GM19395 (cell line): ENCODE measurements around the gene TSPAN11.
"Not testable (repeated sequence)": the region's sequence is repeated elsewhere in the genome, so short reads cannot be mapped to it uniquely, and the experiment has no call there.

Experiments
- ATAC-seq: cut with Tn5 transposase; IDR thresholded peaks from one replicate; pipeline ENCODE4 v1.9.1; 2021; ENCODE audit warnings: mild to moderate bottlenecking, moderate library complexity; ENCODE audit not compliant: unreplicated experiment

Gene TSPAN11, protein sequence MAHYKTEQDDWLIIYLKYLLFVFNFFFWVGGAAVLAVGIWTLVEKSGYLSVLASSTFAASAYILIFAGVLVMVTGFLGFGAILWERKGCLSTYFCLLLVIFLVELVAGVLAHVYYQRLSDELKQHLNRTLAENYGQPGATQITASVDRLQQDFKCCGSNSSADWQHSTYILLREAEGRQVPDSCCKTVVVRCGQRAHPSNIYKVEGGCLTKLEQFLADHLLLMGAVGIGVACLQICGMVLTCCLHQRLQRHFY

DNA sequence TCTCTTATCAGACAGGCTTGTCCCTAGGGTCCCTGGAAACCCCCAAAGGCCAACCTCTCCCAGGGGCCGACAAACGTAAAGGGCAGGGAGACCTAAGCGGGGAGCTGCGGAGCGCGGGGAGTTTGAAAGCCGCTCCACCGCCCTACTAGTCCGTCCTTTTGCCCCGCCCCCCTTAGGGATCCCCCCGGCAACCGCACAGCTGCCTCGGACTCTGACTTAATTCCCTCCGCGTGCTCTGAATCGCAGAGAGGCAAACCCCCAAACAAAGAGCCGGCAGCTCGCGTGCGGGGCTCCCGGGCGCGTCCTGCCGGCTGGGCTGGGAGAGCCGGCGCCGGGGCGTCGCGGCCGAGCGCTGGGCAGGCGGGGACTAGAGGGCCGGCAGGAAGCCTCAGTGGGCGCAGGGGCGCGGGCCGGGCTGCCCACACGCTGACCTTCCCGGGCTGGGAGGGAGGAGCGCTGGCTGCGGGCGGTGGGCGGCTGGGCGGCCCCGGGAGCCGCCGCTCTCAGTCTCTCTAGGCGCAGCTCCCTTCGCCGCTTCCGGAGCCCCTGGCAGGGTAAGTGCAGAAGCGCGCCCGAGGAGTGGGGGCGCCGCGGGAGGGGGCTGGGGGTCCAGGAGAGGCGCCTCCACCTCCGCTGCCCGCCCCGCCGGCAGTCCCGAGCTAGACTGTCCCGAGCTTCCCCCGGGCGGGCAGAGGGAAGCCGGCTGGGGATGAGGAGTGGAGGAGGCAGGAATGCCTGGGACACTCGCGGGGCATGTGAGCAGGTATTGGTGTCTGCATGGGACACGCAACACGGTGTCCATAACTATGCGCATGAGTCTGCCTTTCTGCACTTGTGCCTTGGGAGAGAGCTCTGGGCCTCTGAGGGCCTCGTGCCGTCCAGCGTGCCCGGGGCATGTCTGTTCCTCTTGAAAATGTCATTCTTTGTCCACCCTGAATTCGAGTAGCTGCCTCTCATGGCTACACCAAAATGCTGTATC lies at the start of gene TSPAN11:
TSS of gene TSPAN11 (plus strand) at position 506 of the 979 bp plus-strand sequence. CDS start 27,244 bp downstream, outside the sequence.
- ATAC-seq: no peak

DNA sequence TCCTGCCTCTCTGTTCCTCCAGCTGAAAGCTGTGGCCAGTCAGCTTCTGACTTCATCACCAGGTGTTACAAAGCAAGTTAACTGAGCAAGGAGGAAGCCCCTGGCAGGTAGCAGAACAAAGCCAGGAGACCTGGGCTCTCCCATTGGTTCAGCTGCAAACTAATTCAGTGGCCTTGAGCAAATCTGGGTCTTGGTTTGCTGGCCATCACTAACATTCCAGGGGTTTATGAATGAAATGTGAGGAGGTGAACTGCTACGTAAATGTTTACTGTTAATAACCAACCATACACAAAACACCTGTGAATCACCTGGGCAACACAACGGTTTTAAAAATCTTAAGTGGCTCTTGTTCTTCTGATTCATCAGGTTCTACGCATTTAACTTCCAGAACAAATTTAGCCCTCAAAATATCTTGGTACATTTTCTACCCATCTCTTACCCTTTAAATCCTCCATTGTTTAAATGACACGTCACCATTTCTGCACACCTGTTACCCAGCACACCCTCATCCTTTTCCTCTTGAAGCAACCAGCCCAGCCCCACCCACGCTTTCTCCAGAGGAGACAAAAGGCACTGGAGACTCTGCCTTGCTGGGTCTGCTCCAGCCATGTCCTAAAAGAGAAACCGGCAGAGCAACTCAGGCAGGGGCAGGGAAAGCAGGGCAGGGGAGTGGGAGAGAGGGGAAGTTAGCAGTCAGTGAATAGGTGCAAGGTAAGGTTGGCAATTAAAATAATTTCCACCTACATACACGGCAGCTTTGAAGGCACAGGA lies 49.3 kb upstream of the TSPAN11 start:
- no peak for ATAC-seq

DNA sequence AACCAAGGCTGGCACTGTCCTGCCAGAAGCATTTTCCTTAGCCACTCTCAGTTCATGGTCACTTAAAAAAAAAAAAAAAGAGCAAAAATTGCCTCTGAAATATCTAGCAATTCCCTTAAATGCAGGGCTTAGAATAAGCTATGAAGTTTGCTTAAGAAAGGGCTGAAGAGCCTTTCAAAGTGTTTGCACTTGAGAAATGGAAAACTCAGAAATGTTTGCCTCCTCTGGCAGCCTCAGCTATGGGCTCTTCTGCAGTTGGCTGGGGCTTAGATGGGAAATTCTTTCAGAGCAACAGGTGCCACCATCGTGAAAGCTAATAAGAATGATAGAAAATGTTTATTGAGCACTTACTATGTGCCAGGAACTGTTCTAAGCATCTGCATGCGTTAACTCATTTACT lies 48.5 kb upstream of the TSPAN11 start:
- ATAC-seq: no peak

DNA sequence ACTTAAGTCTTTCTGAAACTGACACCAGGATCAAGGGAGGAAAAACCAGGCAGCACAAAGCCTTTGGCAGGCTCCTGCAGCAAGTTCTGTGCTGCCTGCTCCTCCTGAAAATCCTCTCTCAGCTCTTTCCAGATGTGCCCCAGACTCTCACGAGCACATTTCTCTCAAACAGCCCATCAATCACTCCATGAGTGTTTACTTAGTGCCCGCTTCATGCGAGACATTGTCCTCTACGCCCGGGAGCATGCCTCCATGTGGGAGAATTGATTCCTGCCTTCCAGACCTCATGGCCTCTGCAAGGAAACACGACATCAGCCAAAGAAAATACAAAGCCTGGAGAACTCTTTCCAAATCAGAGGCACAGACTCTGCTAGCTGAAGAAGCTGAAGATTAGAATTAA lies 46.5 kb upstream of the TSPAN11 start:
- ATAC-seq: no peak

DNA sequence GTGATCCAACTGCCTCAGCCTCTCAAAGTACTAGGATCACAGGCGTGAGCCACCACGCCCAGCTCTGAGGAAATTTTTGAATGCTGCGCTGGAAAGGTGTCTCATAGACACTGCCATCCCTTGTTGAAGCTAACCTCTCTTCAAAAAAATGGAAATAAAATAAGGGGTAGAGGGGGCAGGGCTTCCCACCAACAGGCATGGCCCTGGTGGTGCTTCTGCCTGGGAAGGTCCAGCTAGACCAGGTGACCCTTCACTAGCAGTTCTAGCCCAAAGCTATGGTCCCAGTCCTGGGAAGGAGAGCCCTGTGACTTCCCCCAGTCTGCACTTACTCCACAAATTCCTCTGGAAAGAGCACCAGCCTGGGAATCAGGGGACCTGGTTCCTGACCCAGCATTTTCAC lies 45.7 kb upstream of the TSPAN11 start:
- no peak for ATAC-seq

DNA sequence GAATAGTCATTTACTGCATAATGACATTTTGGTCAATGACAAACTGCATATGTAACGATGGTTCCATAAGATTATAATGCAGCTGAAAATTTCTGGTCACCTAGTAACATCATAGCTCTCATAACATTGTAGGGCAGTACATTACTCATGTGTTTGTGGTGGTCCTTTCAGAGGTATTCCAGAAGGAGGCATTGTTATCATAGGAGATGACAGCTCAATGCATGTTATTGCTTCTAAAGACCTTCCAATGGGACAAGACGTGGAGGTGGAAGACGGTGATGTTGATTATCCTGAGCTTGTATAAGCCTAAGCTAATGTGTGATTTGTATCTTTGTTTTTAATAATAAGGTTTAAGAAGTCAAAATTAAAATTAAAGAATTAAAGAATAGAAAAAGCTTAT lies 43.8 kb upstream of the TSPAN11 start:
- ATAC-seq: no peak

DNA sequence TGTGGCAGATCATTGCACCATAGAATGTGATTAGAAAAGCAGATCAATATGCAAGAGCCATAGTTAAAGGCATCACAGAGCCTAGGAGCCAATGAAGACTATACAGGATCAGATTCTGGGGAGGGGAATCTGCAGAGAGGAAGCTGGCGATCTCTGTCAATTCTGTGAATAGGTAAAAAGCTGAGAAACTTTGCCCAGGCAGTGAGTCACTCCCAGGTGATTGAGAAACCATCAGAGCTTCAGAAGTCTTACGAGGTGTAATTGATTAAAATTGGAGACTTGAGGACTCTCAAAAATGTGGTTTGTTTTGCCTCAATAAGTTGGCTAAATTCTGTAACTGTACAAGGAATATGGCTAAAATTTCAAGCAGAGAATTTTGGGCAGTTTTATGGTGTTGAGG lies 41.7 kb upstream of the TSPAN11 start:
- no peak for ATAC-seq

DNA sequence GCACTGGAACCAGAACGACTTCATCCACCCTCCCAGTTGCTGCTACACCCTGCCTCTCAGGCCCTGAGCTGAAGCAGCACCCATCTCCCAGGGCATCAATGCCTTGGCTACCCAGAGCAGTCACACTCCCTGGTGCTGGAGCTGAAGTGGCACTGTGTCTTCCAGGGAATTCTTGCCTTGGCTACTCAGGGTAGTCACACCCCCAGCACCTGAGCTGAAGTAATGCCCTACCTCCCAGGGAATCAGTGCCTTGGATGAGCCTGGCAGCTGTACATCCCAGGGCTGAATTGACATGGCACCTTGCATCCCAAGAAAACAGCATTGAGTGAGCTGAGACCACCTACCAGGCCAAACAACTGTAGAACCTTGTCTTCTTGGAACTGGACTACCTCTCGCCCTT lies 41.2 kb upstream of the TSPAN11 start:
- ATAC-seq: no peak

DNA sequence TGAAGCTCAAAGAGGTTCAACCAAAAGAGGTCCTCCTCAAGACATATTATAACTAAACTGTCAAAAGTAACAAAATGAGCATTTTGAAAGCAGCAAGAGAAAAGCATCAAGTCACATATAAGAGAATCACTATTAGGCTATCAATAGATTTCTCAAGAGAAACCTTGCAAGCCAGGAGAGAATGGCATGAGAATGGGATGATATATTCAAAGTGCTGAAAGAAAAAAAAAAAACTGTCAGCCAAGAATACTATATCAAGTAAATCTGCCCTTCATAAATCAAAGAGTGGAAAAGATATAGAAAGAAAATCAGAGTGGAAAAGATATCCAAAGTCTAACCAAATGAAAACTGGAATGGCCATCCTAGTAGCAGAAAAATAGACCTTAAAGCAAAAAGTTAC lies 39.3 kb upstream of the TSPAN11 start:
- no peak for ATAC-seq

DNA sequence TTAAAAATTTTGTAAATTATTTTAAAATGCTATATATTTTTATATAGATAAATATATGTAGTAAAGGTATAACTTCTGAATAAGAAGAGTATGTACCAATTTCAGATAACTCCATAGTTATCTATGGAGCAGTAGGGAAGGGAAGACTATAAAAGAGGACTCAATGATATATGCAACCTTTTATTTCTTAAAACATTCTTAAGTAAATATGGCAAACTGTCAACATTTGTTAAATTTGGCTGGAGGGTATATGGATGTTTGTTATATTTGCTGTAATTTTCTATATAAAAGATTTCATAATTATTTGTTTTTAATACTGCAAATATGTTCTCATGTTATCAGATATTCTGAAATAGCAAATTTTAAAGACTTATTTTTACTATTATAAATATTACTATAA lies 38.3 kb upstream of the TSPAN11 start:
- ATAC-seq: no peak

DNA sequence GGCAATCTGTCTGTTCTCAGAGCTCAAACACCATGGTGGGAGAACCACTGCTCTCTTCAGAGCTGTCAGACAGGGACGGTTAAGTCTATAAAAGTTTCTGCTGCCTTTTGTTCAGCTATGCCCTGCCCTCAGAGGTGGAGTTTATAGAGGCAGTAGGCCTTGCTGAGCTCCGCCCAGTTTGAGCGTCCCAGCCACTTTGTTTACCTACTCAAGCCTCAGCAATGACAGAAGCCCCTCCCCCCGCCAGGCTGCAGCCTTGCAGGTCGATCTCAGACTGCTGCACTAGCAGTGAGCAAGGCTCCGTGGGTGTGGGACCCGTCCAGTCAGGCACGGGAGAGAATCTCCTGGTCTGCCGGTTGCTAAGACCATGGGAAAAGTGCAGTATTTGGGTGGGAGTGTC lies 32.0 kb upstream of the TSPAN11 start:
- ATAC-seq: not testable (repeated sequence)

DNA sequence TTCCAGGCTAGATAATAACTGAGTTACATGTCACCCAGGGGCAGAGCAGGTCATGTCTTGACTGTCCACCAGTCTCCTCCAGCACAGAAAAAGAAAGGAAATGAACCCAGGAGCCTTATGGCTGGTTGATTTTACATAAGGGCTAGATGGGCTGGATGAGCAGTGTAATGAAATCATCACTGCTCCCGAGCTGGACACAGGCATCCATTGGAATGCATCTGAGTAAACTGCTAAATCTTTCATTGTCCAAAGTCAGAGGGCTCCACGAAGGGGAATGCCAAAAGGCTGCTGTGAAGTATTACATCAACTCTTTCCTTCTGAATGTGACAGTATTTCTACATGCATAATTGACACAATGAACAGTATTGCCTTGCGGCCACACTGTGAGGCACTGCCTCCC lies 30.1 kb upstream of the TSPAN11 start:
- no peak for ATAC-seq

DNA sequence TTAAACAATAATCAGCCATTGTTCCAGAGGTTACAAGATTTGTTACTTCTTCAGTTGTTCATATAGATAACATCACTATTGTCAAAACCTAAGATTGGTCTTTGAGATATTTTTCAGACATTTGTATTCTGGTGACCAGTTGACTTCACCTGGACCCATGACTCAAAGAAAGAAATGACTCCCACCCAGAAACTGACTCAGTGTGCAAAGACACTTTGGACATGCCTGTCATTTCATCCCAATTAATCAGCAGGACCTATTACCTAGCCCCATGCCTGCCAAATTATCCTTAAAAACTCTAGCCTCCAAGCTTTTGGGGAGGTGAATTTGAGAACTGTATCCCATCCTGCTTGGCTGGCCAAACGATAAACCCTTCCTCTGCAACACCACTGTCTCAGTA lies 27.7 kb upstream of the TSPAN11 start:
- ATAC-seq: no peak

DNA sequence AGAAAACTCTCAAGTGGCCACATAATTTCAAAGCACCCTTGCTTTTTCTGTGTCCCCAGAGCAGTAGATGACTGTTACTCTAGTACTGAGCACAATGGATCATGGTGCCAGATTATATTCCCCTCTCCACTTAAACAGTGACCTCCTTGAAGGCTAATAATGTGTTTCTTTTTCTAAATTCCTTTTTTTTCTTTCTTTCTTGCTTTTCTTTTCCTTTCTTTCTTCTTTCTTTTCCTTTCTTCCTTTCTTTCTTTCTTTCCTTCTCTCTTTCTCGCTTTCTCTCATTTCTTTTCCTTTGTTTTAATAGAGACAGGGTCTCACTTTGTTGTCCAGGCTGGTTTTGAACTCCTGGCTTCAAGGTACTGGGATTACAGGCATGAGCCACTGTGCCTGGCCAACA lies 26.2 kb upstream of the TSPAN11 start:
- ATAC-seq: no peak

DNA sequence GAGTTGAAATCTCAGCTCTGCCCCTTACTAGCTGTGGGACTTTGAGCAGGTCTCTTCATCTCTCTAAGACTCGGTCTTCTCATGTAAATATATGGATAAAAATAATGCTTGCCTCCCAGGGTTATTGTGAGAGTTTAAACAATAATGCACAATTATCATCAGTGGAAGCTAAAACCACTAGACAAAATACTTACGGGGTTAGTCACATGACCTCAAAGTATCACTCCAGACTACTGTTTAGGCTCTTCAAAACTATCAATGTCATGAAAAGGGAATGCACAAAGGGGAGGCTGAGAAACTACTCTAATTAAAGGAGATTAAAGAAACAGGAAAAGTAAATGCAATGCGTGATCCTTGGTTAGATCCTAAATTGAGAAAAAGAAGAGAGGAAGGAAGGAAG lies 24.5 kb upstream of the TSPAN11 start:
- ATAC-seq: no peak

DNA sequence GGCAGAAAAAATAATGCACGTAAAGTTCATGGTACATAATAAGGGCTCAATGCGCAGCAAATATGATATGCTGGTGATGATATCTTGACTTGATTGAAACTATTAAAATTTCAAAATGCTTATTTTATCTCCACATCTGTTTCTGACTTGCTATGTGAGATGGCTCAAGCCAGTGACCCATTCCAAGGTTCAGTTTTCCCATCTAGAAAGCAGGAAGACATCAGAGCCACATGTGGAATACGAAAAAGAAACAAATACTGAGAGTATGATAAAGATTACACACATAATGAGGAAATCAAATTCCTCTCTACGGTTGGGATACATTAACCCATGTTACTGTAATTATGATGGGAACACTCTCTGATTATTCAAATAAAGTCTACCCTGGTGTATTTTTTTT lies 24.0 kb upstream of the TSPAN11 start:
- ATAC-seq: no peak

DNA sequence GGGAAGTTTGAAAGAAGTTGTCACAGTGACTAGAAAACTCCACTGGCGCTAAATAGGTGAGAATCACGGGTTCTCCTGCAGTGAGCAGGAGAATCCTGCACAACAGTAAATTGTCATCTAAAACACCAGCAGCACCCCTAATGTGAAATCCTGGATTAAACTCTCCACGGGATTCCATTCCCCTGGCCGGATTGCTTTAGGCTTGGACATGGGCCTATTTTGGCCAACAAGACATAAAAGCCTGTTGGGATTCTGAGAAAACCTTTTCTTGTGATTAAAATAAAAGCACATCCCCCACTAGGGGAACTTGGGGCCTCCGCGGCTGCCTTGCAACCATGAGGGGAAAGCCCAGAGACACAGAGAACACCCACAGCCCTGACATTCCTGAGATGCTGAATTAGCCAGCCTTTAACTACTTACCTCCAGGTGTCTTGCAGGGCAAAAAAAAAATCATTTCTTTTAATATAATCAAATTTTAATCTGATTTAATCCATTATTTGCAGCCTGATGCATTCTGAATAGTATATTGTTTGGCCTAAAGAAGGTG lies 21.0 kb upstream of the TSPAN11 start:
- no peak for ATAC-seq

DNA sequence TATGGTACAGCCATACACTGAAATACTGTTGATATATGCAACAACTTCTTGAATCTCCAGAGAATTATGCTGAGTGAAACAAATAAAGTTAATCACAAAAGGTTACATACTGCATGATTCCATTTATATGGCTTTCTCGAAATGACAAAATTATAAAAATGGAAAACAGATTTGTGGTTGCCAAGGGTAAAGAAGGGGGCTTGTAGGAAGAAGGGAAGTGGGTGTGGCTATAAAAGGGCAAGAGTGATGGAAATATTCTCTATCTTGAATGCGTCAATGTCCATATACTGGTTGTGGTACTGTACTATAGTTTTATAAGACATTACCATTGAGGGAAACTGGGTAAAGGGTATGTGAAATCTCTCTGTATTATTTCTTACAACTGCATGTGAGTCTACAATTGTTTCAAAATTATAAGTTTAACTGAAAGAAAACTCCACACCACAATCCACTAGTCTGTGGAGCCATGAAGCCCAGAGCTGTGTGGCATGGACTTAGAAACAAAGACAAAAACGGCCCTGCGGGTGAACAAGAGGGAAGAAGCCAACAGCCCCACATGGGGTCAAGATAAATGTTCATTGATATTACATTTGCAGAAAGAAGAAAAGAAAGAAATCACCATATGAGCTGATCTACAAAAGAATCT lies 18.3 kb upstream of the TSPAN11 start:
- ATAC-seq: no peak

DNA sequence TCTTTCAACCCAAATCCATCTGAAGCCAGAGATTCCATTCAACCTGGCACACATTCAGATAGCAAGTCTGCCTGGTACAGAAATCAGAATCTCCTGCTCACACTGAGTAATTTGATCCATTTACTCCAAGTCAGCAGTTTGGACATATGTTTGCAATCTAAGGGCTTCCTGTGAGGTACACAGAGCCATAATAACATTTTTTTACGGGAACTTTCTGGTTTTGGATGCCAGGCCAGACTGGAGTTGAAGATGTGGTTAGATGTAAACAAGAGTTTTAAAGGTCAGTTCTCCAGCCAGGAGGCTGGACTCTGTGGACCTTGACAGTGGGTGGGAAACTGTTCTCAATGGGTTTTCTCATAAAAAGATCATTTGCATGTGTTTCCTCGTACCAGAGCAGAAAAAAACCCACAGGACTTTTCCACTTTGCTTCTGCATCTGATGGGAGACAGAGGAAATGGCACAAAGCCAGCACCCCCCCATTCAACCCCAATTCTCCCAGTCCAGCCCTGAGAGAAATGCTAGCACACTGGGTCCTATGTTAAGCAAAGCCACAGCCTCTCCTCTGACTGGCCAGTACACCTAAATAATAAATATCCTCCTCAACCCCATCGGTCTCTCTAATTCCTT lies 17.7 kb upstream of the TSPAN11 start:
- no peak for ATAC-seq

DNA sequence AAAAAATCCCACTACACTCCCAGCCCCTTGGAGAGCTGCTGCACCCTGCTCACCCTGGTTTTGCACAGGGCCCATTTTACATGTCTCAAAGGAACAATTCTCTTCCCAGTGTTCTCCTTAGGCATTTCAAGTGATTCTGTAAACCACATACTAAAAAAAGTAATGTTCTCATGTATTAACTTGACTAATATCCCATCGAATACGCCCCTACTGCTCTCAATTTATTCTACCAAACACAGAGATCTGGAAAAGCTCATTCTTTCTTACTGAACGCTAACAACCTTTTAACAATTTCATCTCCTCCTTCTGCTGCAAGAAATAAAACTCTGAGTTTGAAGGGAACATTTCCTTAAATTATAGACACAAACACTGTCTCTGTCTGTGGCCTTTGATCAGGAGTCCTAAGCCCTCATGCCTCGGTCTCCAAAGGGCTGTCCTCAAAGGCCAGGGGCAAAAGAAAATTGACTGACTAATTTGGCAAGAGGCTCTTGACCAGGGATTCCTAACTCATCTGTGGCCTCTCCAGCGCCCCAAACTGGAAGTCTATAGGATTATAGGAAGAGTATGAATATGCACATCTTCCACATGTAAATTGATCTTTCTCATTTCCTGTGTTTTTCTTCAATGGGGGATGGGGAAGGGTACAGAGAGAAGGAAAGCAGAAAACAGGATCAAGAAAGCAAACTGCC lies 17.1 kb upstream of the TSPAN11 start:
- ATAC-seq: no peak
